GM21528 (cell line): ENCODE results near the gene TLN1.

Experiments used
- ATAC-seq: cut with Tn5 transposase; IDR thresholded peaks from one replicate; pipeline ENCODE4 v1.9.1; 2021; ENCODE audit warnings: mild to moderate bottlenecking, moderate library complexity; ENCODE audit not compliant: unreplicated experiment, low FRiP score

Gene TLN1

DNA sequence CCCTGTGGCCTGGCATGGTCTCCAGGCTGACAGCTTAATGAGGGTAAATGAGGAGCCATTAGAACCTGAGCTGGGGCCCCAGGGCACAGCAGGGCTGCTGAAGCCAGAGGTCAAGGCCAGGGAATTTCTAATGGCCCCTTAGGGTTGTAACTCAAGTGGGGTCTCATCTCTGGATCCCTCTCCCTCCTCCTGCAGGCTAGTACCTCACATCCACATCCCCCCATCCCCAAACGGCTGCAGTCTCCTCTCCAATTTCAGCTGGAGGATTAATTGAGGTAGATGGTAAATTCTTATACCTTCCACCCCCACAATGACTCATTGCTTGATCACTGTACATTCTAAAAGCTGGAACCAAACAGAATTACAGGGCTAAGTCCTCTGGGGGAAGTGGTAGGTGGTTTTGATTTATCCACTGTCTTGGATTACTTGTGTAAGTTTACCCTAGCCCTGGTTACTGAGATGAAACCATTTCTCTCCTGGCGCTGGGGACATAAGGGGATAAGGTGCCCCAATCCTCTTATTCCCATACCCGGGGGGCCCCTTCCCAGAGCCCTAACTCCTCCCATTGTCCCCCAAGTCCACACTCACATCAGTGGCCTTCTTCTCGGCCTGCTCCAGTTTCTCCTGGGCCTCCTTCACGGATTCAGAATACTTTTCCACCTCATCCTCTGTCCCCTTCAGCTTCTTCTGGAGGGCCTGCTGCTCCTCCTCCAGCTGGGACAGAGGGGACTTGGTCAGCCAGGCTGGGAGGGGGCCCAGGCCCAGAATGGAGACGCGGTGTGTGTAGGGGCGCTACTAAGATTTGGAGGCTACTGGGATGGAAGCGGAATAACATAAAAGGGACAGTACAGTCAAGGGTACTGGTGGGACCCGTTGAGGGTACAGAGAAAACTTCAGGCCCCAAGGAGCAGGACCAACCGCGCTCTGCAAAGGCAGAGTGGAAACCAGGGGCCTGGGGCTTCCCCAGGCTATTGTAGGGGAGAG is 43.1 kb downstream of the TLN1 start:
- no peak for ATAC-seq

DNA sequence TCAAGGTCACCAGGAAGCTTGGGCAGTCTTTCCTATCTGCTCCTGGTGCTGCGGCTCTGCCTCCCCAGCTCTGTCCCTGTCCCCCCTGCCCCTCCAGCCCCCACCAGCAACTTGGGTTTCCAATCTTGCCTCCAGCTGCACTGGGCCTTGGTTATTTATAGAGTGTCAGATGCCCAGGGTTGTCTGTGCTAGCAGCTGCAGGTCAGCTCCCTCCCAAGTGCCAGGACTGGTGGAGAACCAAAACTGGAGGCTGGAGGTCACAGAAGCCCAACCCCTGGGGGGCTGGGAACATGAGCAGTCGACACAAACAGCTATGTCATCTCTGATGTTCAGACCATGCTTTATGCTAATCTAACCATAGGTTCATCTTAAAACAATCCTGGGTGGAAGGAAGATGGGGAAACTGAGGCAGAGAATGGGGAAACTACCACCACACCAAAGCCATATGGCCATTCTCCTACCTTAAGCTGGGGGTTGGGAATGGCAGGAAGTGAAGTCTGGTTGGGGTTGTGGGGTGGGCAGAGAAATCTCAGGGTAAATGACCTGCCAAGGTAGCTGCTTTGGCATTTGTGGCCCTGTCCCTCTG is 43.9 kb downstream of the TLN1 start:
- no peak for ATAC-seq

DNA sequence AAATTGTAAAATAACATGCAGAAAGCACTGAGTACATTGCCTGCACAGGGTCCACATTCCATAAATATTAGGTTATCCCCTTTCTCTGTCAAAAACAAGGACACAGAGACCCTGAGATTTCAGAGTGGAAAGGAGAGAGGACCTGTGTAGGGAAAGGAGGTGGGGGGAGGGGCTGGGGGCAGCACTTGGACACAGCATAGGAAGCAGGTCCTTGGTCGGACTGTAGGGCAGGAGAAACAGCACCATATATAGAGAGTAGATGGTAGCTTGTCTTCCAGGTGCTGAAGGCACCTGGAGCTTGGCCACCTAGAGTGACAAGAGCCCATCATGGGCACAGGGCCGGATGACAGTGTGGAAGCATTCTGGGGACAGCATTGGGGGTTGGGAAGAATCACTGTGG is 44.7 kb downstream of the TLN1 start:
- ATAC-seq = no peak

DNA sequence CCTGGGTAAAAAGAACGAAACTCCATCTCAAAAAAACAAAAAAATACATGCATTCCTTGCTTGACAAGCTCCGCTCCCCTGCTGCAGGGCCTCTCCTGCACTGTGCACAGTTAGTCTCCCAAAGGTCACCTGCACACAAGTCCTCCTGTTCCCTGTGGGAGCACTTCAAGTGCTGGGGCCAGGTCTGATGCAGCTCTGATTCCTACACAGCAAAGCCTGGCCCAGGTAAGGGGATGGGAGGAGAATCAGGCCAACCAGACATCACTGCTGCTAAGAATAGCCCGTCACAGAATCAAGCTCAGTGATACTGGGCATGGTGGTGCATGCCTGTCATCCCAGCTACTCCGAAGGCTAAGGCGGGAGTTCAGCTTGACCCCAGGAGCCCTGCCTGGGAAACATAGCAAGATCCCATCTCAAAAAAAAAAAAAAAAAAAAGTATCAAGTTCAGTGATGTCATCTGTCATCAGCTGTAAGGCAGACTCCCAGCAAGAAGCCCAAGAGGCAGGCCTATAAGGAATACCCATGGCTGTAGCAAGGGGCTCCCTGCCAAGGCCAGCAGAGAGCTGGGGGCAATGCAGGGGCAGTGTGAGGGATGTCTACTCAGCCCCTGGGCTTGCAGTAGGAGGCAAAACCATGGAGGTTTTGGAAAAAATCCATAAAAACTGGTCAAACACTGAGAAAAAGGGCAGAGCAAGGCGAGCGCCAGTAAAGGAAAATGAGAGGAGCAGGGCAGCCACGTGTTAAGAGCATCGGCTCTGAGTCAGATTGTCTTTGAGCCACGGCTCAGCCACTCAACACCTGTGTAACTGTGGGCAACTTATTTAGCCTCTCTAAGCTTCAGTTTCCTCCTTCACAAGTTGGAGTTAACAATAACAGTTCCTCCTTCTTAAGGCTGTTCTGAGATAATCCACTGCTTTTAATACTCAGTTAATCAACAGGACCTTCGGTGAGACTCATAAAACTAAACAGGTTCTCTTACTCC is 45.5 kb downstream of the TLN1 start:
- ATAC-seq = no peak

DNA sequence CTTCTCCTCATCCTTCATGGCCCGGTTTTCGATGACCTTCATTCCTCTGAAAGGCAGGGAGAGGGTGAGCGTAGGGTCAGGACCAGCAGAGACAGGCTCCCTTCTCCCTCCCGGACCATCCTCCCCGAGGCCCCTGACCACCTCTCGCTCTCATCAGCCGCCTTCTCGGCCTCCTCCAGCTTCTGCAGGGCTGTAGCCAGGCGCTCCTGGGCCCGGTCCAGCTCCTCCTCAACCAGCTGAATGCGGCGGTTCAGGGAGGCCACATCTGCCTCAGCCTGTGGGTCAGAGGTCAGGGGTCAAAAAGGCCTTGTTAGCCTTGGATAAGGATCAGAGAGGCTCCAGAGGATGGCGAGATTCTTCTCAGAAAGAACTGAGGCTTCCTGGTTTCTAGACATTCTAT is 46.5 kb downstream of the TLN1 start:
- no peak for ATAC-seq

DNA sequence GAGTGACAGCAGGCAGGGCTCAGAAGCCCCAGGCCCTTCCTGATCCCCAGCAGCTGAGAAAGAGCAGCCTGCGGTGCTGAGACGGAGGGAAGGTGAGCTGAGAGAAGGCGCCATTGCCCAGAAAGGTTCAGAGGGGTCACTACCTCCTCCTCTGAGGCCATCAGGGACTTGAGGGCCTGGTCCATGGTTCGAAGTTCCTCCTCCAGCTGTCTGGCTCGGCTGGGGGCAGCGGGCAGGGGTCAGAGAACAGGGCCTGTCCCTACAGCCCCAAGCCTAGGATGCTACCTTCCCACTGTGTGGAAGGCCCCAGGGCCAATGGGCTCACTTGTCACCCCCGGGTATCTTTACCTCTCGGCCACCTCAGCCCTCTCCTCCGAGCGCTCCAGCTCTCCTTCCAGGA is 47.1 kb downstream of the TLN1 start:
- ATAC-seq = no peak

DNA sequence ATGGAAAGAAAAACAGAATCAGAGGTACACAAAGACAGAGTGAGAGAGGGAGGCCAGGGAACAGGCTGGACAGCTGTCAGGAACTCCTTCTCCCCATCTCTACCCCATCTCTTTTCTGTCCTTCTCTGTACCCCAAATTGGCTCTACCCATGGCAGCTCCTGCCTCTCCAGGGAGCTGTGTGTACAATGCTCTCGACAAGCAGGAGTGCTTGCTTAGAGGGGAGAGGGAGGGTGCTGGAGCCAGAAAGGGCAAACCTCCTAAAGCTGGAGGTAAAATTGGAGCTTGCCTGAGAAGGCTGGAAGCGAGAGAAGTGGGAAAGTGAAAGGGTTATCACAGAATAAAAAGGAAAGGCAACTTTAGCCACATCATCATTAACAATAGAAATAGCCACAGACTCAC is 48.7 kb downstream of the TLN1 start:
- no peak for ATAC-seq

DNA sequence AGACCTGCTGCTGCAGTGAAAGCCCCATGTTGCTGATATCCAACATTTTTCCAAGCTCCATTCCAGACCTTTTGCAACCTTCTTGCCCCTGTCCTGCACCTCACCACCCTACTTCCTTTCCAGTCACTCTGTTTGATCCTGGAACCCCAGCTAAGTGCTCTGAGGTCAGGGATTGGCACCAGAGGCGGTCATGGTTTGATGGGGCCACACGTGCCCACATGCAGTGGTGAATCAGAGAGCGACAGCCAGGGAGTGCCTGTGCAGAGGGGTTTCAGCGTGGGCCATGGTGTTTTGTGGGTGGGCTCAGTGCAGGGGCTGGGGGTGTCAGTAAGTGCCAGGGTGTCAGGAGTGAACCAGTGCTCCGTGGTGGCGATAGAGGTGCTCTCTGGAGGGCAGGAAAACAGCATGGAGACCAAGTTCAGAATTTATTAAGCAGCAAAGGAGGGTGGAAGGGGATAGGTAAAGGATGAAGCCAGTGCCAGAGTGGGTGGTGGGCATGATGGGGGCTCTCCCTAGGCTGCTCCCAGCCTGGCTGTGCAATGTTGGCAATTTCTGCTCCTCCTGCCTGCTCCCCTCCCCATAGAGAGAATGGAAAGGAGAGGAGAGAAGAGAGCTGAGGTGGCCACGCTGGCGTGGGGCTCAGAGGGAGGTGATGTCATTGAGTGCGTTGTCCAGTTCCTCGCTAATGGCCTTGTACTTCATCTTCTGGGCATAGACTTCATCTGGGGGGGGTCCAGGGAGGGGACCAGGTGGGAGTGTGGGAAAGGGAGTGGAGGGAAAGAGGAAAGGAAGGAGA is 49.3 kb downstream of the TLN1 start:
- no peak for ATAC-seq

DNA sequence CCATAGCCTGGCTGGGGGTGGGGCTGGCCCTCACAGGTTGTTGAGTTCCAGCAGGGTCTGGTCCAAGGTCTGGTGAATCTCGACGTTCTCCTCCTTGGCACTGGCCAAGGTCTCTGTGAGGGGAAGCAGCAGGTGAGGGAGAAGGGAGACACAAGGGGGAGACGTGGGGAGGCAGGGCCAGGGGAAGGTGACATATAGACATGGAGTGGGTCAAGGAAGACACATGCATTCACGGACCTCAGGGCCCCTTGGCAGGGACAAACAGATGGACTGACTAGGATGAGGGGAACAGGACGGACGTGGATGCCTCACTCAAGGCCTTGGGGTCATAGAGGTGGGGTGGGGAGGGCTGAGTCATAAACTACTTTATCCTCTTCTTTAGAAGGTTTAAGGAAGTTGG is 49.9 kb downstream of the TLN1 start:
- no peak for ATAC-seq

DNA sequence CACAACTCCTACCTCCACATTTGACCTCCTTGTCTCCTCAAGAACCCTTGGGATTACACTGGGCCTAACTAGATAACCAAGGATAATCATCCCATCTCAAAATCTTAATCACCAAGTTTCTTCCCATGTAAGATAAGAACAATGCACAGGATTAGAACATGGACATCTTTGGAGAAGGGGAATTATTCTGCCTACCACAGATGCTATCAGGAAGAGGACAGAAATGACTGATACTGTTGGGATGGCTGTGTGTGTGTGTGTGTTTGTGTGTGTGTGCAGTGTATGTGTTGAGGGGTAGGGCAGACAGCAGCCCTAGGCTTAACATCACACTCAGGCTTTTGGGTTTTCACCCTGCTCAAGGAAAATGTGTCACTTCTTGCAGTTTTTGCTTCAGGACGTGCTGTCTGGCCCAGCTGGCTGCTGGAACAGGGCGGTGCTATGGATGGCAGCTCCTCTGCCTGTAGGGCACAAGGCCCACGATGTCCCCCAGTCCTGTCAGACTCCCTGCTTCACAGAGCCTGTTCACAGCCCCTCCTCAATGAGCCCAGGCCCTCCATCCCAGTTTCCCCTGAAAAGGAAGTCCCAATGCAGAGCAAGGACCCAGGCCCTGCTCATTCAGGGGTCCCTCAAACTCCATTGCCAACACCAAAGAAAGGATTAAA is 50.5 kb downstream of the TLN1 start:
- no peak for ATAC-seq

DNA sequence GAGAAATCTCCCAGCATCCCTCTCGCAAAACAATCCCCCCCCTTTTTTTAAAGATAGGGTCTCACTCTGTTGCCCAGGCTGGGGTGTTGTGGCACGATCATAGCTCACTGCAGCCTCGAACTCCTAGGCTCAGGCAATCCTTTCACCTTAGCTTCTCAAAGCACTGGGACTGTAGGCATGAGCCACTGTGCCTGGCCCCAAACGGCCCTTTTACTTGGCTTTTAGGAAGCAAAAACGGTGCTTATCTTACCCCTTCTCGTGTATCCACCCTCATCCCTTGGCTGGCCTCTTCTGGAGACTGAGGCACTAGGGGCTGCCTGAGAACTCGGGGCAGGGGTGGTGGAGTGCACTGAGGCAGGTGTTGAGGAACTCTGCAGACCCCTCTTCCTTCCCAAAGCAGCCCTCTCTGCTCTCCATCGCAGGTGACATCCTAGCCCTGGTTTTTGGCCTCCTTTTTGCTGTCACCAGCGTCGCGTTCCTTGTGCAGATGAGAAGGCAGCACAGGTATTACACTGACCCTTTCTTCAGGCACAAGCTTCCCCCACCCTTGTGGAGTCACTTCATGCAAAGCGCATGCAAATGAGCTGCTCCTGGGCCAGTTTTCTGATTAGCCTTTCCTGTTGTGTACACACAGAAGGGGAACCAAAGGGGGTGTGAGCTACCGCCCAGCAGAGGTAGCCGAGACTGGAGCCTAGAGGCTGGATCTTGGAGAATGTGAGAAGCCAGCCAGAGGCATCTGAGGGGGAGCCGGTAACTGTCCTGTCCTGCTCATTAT is 51.5 kb downstream of the TLN1 start:
- no peak for ATAC-seq

DNA sequence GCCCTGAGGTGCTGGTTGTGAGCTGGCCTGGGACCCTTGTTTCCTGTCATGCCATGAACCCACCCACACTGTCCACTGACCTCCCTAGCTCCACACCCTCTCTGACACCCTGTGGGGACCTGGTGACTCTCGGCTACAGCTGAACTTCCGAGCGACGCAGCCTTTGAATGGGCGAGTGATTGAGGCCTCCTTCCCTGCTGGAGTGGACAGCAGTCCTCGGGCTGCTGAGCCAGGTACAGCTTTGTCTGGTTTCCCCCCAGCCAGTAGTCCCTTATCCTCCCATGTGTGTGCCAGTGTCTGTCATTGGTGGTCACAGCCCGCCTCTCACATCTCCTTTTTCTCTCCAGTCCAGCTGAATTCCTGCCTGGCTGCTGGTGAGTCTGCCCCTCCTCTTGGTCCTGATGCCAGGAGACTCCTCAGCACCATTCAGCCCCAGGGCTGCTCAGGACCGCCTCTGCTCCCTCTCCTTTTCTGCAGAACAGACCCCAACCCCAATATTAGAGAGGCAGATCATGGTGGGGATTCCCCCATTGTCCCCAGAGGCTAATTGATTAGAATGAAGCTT is 52.1 kb downstream of the TLN1 start:
- ATAC-seq = no peak

DNA sequence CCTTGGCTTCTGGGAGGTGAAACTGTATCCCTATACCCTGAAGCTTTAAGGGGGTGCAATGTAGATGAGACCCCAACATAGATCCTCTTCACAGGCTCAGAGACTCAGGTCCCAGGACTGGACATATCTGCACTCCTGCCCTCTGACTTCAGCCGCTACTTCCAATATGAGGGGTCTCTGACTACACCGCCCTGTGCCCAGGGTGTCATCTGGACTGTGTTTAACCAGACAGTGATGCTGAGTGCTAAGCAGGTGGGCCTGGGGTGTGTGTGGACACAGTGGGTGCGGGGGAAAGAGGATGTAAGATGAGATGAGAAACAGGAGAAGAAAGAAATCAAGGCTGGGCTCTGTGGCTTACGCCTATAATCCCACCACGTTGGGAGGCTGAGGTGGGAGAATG is 52.9 kb downstream of the TLN1 start:
- ATAC-seq = no peak

DNA sequence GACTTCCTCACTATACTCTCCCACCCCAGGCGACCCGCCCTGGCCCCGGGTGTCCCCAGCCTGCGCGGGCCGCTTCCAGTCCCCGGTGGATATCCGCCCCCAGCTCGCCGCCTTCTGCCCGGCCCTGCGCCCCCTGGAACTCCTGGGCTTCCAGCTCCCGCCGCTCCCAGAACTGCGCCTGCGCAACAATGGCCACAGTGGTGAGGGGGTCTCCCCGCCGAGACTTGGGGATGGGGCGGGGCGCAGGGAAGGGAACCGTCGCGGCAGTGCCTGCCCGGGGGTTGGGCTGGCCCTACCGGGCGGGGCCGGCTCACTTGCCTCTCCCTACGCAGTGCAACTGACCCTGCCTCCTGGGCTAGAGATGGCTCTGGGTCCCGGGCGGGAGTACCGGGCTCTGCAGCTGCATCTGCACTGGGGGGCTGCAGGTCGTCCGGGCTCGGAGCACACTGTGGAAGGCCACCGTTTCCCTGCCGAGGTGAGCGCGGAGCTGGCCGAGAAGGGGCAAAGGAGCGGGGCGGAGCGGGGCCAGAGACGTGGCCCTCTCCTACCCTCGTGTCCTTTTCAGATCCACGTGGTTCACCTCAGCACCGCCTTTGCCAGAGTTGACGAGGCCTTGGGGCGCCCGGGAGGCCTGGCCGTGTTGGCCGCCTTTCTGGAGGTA is 56.1 kb downstream of the TLN1 start:
- no peak for ATAC-seq

DNA sequence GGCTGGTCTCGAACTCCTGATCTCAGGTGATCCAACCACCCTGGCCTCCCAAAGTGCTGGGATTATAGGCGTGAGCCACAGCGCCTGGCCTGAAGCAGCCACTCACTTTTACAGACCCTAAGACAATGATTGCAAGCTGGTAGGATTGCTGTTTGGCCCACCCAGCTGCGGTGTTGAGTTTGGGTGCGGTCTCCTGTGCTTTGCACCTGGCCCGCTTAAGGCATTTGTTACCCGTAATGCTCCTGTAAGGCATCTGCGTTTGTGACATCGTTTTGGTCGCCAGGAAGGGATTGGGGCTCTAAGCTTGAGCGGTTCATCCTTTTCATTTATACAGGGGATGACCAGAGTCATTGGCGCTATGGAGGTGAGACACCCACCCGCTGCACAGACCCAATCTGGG is 56.8 kb downstream of the TLN1 start:
- ATAC-seq = no peak

DNA sequence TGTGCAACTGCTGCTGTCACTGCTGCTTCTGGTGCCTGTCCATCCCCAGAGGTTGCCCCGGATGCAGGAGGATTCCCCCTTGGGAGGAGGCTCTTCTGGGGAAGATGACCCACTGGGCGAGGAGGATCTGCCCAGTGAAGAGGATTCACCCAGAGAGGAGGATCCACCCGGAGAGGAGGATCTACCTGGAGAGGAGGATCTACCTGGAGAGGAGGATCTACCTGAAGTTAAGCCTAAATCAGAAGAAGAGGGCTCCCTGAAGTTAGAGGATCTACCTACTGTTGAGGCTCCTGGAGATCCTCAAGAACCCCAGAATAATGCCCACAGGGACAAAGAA is 58.0 kb downstream of the TLN1 start:
- no peak for ATAC-seq

DNA sequence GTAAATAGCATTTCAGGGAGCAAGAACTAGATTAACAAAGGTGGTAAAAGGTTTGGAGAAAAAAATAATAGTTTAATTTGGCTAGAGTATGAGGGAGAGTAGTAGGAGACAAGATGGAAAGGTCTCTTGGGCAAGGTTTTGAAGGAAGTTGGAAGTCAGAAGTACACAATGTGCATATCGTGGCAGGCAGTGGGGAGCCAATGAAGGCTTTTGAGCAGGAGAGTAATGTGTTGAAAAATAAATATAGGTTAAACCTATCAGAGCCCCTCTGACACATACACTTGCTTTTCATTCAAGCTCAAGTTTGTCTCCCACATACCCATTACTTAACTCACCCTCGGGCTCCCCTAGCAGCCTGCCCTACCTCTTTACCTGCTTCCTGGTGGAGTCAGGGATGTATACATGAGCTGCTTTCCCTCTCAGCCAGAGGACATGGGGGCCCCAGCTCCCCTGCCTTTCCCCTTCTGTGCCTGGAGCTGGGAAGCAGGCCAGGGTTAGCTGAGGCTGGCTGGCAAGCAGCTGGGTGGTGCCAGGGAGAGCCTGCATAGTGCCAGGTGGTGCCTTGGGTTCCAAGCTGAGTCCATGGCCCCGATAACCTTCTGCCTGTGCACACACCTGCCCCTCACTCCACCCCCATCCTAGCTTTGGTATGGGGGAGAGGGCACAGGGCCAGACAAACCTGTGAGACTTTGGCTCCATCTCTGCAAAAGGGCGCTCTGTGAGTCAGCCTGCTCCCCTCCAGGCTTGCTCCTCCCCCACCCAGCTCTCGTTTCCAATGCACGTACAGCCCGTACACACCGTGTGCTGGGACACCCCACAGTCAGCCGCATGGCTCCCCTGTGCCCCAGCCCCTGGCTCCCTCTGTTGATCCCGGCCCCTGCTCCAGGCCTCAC is 58.6 kb downstream of the TLN1 start, which contains the start of gene CA9:
Gene CA9 (plus strand): TSS at position 797 of the 893 bp plus-strand sequence. CDS start 32 bp downstream, at position 829.
- ATAC-seq = no peak
